ENCODE measurements around the gene C2orf92.

DNA sequence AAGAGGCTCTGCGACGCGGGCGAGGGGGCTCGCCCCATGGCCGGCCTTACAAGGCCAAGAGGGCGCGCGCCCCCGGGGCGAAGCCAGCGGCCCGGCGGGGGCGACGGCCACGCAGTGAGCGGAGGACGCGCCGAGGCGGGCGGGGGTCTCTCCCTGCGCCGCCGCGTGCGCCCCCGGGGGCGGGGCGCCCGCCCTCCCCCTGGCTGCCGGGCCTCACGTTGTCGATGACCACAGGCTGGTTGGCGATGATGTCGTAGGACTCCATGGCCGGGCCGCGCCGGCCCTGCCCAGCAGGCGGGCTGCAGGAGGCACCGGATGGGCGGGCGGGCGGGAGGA lies 5.9 kb upstream of the C2orf92 start:
- no peak for TF ChIP-seq POLR2A (IDR thresholded peaks at IDR 0.05; ENCODE audit: low read depth, low read length)
- TF ChIP-seq, protein P1, sequence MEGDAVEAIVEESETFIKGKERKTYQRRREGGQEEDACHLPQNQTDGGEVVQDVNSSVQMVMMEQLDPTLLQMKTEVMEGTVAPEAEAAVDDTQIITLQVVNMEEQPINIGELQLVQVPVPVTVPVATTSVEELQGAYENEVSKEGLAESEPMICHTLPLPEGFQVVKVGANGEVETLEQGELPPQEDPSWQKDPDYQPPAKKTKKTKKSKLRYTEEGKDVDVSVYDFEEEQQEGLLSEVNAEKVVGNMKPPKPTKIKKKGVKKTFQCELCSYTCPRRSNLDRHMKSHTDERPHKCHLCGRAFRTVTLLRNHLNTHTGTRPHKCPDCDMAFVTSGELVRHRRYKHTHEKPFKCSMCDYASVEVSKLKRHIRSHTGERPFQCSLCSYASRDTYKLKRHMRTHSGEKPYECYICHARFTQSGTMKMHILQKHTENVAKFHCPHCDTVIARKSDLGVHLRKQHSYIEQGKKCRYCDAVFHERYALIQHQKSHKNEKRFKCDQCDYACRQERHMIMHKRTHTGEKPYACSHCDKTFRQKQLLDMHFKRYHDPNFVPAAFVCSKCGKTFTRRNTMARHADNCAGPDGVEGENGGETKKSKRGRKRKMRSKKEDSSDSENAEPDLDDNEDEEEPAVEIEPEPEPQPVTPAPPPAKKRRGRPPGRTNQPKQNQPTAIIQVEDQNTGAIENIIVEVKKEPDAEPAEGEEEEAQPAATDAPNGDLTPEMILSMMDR (IDR thresholded peaks at IDR 0.05; ENCODE audit: extremely low read depth in 1 of 2, insufficient read depth in 1 of 2, low read depth in 1 of 2, low read length in 2 of 2): no peak
- no peak for TF ChIP-seq POLR2AphosphoS5 (IDR thresholded peaks at IDR 0.05; ENCODE audit: insufficient read depth, low read depth, low read length)
- TF ChIP-seq, protein P2, sequence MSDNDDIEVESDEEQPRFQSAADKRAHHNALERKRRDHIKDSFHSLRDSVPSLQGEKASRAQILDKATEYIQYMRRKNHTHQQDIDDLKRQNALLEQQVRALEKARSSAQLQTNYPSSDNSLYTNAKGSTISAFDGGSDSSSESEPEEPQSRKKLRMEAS (IDR thresholded peaks at IDR 0.05; ENCODE audit: insufficient read depth, insufficient read length): no peak
- no peak for TF ChIP-seq EZH2 (IDR thresholded peaks at IDR 0.05; ENCODE audit: borderline replicate concordance, low read depth, low read length, severe bottlenecking)
- no peak for TF ChIP-seq MYC (IDR thresholded peaks at IDR 0.05; ENCODE audit: low read depth, low read length)

Data from endothelial cell of umbilical vein (primary cell).